GM21737 (cell line): ENCODE data around the gene SELENOS.
"Not testable (repeated sequence)": the region's sequence is repeated elsewhere in the genome, so short reads cannot be mapped to it uniquely, and the experiment has no call there.

Experiments used
- ATAC-seq: cut with Tn5 transposase; IDR thresholded peaks from one replicate; pipeline ENCODE4 v1.9.1; 2021; ENCODE audit warnings: mild to moderate bottlenecking, moderate library complexity; ENCODE audit not compliant: unreplicated experiment

SELENOS gene

DNA sequence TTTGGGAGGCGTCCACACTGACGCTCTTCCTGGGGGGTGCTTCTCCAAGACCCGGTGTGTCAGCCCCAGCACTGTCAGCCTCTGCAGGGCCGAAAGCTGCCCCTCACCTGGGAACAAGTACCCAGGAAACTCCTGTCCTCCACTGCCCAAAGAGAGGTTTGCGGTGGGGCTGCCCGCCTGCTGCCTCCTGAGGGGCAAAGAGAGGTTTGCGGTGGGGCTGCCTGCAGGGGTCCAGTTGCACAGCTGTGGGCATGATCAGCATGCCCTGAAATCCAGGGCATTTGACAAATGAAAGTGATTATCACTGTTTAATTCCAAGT is 32.8 kb upstream of the SELENOS start:
- ATAC-seq: no peak

DNA sequence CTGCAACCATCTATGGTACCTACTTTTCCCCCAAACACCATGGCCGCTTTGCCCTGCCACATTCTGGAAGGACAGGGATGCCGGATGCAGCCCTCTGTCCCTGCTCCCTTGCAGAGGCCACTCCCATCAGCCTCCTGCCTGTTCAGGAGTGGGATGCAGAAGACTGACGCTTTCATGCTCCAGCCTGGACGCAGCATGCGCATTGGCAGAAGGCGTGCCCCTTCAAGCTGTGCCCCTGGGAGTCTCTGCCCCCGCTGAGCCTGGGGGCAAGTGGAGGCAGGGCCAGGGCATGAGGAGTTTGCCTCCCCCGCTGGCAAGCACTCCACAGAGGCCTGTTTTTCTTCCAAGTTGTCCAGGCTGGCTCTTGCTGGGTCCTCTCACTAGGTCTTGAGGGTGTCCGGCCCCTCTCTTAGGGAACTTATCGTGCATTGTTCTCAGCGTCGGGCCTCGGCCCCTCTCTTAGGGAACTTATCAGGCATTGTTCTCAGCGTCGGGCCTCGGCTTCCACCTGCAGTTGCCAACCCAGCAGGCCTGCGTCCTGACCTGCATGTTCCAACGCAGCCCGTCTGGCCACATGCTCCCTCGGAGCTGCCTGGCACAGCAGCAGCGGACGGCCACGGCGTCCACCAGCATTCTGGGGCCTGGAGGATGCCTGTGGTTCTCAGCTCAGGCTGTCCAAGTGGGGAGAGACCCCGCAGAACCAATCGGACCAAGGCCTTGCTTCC is 32.3 kb upstream of the SELENOS start:
- ATAC-seq: no peak

DNA sequence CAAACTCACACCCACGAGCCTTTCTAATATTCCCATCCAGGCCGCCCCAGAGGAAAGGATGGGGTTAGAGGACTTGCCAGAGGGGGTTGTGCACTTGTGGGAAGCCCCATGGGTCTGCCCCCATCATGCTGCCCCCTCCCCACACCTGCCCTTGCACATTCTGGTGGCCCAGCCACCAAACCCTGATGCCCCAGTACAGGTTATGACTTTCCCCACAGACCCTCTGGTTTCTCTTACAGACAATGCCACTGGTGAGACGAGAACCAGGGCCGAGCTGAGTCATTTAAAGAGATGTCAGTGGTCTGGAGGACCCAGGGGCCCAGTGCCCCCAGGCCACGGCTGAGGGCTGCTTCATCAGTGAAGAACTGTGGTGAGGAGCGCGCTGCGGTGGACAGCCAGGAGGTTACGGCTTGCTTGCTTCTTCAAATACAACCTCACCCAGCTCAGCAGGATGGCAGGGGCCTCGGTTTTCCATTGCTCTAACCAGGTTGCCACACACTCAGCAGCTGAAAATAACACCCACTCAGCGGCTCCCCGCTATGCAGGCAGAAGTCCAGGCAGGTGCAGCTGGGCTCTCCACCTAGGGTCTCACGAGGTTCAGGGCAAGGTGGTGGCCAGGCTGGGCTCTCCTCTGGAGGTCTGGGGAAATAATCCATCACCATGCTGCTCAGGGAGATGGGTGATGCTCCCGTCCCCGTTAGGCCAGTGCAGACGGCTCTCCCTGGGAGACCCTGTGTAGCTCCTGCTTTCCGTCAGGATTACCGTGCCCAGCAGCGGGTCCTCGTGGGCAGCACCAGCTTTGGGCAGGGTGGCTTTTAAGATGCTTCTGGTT is 31.5 kb upstream of the SELENOS start:
- no peak for ATAC-seq

DNA sequence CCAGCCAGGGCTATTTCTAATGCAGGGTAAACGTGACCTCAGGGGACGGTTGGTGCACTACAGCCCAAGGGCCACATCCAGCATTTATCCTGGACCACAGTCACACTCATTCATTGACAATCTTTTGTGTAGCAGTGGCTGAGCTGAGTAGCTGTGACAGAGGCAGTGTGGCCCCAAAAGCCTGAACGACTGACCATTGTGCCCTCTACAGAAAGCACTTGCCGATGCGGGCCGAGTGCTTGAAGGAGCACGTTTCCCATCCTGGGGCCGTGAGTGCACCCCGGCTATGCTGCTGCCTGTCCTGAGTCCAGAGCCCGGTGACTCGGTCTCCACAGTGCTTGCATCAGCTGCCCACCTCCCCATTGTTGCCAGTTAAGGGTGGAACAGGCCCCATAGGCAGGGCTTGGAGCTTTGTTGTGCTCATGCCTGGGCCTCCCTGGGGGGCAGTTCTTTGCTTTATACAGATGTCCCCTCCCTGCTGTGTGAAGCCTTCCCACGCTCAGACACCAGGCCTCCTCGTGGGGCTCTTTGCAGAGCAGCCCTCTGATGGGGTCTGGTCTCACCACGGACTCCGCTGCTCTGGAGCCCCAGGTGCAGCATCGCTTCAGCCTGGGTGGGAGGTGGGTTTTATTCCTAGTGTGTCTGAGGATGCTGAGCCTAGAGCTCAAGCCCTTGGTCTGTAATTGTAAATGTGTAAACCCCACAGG is 30.8 kb upstream of the SELENOS start:
- no peak for ATAC-seq

DNA sequence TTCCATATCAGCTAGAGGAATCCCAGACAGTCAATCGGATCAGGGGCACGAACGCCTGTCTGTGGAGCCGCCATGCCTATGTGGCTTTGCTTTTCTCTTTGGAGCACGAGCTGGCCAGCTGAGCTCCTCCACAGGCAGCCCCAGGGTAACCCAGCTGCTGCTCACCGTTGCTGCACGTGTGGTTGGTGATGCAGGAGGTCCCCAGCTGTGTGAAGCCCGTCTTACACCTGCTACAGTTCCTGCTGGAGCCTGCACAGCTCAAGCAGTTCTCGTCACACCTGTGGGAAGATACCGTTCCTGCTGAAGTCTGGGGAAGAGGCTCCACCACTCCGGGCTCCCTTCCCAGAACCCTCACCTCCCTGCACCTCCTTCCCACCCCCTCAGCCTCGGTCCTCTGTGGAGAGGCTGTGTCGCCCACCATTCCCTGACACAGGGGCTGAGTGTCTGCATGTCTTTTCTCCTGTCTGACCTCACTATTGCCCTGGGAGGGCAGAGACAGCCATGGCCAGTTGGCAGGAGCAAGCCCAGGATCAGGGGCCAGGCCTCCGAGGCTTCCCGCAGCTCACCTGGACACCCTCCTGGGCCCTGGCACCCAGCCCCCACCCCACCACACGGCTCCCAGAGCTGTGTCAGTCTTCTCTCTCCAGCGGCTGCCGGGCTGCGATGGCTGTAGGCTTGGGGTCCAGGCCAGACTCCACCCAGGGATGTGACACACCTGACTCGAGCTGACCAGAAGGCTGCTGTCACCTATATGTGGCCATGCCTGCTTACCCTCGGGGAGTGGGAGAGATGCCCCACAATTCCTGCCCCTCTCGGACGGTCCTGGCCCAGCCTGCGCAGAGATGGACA is 30.0 kb upstream of the SELENOS start:
- ATAC-seq: no peak

DNA sequence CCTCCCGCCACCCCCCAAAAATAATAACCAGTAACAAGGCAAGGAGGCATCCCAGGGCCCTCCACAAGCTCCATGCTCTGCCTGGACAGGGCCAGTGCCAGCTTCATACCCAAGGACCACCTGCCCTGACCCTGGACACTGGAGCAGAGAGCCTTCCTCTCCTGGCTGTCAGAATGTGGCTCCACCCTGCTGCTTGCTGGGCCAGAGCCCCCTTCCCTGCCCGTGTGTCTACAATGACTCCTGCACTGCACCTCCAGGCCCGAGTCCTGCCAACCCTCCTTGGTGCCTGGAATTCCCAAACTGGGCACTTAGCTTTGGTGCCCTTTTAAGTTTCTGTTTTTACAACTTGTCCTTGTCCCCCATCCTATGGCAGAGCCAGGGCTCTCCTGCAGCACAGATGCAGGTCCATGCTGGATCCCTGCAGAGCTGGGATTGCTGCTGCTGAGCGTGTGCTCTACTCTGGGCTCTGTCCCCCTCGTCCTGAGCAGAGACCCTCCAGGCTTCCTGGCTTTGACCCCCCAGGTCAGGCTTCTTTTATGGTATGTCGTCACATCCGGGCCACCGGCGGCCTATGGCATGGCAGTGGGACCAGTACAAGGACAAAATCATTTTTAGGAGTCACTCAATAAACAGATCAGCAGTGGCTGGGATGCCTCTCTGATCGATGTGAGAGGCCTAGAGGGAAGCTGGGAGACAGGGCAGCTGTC is 29.2 kb upstream of the SELENOS start:
- no peak for ATAC-seq

DNA sequence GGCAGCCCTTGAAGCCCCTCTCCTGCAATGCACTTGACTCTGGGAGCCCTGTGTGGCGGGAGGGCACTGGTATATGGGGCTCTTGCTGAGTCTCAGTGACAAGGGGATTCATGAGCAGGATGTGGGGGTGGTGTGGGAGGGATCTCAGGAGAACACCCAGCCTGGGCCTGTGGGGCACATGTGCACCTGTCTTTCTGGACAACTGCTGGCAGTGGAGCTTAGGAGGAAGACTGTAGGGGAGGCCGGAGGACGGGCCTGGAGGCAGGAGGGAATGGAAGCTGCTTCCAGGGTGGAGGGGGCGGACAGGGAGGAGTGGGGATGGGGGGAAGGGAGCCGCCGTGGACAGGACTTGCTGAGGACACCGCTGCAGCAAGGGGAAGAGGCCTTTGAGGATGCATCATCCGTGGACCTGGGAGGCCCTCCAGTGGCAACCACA is 28.6 kb upstream of the SELENOS start:
- no peak for ATAC-seq

DNA sequence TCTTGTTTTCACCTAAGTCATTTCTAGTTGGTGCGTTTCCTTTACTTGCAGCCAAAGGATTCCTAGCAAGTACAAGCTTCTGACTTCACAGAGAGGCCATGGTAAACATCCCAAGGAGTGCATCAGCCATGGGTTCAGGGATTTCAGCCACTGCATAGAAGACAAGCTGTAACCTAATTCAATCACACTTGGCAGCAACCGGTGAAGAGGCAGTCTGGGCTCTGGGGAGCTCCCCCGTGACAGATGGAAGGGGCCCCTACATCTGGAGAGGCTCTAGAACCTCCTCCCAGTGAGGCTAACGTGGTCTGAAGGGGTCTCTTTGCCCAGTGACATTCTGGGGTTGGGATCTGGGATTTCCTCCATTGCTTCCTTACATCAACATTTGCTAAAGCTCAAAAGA is 26.1 kb upstream of the SELENOS start:
- no peak for ATAC-seq

DNA sequence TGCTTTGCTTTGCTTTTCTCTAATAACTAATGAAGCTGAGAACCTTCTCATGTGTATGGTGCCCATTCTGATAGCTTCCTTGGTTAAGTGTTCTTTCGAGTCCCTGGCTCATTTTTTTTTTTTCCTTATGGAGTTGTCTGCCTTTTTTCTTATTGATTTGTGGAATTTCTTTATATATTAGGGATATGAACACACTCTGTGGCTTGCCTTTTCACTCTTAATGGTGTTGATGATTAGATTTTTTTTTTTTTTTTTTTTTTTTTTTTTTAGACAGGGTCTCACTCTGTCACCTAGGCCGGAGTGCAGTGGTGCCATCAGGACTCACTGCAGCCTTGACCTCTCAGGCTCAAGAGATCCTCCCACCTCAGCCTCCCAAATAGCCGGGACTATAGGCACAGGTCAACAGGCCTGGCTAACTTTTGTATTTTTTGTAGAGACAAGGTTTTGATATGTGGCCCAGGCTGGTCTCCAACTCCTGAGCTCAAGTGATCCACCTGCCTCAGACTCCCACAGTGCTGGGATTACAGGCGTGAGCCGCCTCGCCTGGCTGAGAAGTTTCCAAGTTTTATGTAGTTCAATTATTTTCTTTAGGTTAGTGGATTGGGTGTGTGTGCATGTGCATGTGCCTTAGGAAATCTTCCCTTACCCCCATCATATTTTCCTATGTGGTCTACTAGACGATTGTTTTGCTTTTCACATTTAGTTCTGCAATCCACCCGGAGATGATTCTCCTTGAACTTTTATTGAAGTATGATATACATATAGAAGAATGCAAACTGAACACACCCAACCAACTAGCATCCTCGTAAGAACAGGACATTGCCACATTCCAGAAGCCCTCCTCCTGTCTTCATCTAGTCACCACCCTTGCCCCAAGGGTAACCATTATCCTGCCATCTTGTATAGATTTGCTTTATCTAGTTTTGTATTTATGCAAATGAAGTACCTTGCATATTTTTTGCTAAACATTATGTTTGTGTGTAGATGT is 19.4 kb upstream of the SELENOS start:
- no peak for ATAC-seq

DNA sequence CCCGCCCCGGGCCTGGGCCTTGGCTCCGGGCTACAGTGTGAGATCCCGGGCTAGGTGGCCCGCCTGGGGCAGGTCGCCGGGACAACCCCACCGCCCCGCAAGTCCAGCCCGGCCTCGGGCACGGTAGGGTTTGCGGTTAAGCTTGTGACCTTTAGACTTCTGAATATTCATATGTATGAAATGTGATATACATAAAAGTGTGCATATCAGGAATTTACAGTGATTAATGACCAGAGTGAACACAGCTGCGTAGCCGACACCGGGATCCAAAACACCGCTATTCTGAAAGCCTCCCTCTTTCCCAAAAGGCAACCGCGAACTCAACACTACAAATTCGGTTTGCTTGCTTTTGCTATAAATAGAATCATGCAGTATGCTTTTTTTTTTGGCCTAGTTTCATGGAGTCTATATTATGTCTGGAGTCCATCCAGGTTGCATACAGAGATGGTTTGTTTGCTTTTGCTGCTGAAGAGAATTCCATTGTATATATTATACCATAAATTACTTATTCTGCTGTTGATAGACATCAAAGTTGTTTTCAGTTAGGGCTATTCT is 18.4 kb upstream of the SELENOS start:
- ATAC-seq: no peak

DNA sequence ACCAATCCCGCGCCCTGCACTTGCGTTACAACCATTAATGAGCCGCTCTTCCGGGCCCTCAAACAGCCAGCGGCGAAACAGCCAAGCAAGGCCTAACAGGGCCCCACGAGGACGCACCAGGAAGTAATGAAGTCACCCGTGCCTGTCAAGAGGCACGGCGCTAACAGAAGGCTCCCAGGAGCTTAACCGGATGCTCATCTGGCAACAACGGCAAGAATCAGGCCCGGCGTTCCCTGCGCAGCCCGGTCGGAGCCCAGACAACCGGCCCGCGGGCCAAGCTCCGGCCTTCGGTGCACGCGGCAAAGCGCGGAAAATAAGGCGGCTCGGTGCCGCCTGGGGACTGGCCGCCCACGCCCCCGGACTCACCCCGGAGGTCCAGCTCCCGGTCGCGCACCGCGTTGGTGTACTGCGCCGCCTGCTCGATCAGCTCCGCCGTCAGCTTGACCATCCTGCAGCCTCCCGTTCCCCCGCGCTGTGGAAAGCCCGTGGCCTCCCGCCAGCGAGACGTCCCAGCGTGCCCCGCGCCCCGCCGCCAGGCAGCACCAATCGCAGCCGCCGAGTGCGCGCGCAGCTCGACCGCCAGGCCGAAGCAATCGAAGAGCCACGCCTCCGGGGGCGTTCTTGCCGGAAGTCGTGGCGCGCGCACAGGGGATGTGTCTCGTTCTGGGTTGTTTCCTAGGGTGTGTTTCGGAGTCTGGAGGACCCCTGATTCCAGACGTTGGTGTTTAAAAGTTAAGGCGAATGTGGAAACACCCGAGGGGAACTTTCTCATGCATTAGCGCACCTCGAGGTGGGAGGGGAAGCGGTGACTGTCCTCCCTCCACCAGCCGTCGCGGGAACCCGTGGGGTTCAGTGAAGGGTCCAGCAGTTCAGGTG is 17.7 kb upstream of the SELENOS start, which contains the start of gene SNRPA1:
SNRPA1 (minus strand) TSS at position 518 of the 876 bp plus-strand sequence; CDS start at position 448, 70 bp downstream.
- ATAC-seq: peak; percentile 74

DNA sequence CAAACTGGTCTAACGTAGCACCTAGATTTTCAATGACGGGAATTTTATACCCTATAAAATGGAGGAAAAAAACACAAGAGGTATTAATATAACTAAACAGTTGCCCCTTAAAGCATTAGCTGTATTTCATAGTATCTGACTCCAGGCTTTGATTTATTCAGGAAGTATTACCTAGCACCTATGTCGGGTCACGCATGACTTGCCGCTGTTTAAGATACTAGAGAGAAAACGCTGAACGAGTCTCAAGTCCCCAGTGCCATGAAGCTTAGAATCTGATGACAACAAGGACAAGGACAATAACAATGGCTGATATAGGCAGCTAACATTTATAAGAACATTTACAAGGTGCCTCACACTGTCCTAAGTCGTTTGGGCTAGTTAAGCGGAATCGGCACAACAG is 15.8 kb upstream of the SELENOS start:
- ATAC-seq: no peak

DNA sequence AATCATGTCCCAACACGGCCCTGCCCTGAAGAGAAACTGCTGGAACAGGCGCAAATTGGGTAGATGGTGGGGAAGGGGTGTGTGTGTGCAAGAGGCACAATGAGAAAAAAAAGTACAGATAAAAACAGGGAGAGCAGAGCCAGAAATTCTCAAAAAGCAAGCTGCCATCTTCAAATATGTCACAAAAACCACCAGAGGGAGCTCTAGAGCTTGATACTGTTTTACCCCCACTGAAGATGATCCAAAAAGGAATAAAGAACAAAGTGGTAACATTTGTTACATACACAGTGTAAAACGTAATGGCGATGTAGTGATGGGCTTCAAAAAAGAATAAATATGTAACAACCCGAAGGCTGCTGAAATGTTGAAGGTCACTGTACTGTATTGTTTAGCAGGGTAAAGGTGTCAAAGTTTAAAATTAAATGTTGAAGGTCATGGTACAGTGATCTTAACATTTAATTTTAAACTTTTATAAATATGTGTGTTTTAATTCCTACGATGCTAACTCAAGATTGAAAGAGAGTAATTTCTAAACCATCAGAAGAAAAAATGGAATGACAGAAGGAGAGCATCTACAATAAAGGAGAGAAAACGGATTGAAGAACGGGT is 11.7 kb upstream of the SELENOS start:
- ATAC-seq: no peak

DNA sequence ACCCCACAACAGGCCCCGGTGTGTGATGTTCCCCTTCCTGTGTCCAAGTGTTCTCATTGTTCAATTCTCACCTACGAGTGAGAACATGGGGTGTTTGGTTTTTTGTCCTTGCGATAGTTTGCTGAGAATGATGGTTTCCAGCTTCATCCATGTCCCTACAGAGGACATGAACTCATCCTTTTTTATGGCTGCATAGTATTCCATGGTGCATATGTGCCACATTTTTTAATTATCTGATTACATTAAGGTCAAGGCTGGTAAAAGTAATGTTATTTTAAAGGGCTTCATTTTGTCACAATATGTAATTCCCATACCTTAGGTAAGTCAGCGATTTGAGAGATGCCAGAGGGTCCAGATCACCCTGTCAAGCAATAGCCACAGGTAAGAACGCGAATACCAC is 10.1 kb upstream of the SELENOS start:
- not testable (repeated sequence) for ATAC-seq

DNA sequence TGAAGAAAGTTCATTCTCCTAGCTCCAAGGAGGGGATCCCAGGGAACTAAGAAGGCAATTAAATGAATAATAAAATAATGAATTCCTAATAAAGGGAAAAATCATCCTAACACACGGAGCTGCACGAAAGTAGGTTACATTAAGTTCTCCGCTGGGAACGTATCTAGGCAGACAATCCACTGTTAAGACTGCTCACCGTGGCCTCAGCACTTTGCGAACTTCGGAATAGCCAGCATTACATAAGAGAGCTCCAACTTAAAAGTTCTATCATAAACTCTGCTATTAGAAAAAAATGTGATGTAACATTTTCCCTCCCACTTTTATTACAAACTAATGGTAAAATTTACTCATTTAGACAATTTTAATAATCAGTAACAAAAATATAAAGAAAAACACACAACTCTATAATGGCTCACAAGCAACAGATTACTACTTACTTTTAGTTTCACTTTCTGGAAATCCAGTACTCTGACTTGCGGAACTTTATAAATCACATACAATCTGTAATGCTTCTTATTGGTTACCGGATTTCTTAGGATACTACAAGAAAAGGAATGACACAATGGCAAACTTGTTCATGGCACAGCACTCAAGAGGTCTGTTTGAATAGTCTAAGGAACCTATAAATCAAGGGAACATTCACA is 9.3 kb upstream of the SELENOS start:
- no peak for ATAC-seq

DNA sequence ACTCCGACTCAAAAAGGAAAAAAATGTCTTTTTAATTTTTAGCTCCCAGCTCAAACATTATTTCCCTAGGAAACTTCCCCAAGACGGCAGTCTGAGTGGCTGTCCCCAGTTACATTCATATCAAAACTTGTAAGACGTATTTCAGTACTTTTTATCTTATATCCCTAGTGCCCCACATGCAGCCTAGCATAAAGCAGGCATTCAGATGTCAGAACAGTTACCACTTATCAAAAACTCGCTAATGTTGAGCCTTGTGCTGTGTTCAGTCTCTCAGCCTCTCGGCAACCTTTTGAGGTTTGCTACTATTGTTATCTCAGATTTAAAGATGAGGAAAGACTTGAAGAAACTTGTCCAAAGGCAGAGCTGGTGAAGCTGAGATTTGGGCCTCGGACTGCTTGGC is 6.6 kb upstream of the SELENOS start:
- no peak for ATAC-seq

DNA sequence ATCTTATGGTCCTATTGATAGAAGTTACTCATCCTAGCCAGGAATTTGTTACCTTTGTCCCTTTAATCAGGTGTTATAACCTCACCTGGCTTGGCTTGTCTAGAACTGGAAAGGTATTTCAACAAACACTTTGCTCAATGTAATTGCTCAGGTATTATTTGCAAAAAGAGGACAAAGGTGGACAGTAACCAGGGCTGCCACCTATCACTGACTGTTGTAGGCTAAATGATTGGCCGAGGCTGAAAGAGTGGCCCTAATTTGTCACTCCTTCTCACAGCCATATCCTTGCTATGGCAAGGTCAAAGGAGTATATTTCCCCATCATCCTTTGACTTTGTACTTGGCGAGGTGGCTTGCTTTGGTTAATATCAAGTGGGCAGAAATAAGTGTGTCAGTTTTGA is 2.7 kb upstream of the SELENOS start:
- ATAC-seq: no peak
